GM12873 (cell line): ENCODE measurements around the gene INSYN1.

Experiments used
- CTCF ChIP-seq: IDR thresholded peaks from 2 replicates; pipeline ENCODE4 v1.5.1; 2012; ENCODE audit warnings: low read depth, mild to moderate bottlenecking, moderate library complexity, low read length, control low read depth; ENCODE audit not compliant: insufficient read depth; ENCODE audit errors: missing control alignments

Gene INSYN1

GRCh38 chr15:73753250-73754130 is at the start of gene INSYN1:
TSS of gene INSYN1 (minus strand) at chr15:73753351. CDS start at chr15:73751130, 2,221 bp downstream.
- TF ChIP-seq CTCF: no peak

GRCh38 chr15:73802431-73803041 is 49.4 kb upstream of the INSYN1 start:
- no peak for TF ChIP-seq CTCF

- no peak for TF ChIP-seq CTCF
These were observed 47.7 kb upstream of the INSYN1 start for GRCh38 chr15:73800662-73801345.

- TF ChIP-seq CTCF: no peak
These were observed 46.3 kb upstream of the INSYN1 start for GRCh38 chr15:73799466-73799865.

- TF ChIP-seq CTCF: no peak
These were observed 44.4 kb upstream of the INSYN1 start for GRCh38 chr15:73797366-73798158.

- TF ChIP-seq CTCF: no peak
These were observed 43.2 kb upstream of the INSYN1 start for GRCh38 chr15:73796331-73796831.
